GM06990 (cell line): ENCODE measurements around the gene GP2.
"Not testable (repeated sequence)": the region's sequence is repeated elsewhere in the genome, so short reads cannot be mapped to it uniquely, and the experiment has no call there.

Source experiments
- DNase-seq: peaks from one replicate; pipeline ENCODE4 v3.0.0-alpha.2; 2011; ENCODE audit not compliant: insufficient read length; ENCODE audit errors: extremely low read depth
- H3K27me3 ChIP-seq: replicated peaks from 2 replicates; pipeline ENCODE4 v1.6.0; 2011; ENCODE audit warnings: low read length; ENCODE audit not compliant: control insufficient read depth, insufficient read depth
- H3K36me3 ChIP-seq: 2 replicates; pipeline ENCODE4 v1.5.1; 2011; ENCODE audit warnings: low read length; ENCODE audit not compliant: control insufficient read depth, insufficient read depth
- H3K4me3 ChIP-seq: replicated peaks from 2 replicates; pipeline ENCODE4 v1.5.1; 2011; ENCODE audit warnings: low read depth, mild to moderate bottlenecking, control low read depth, low read length
- TF ChIP-seq, protein P1 (sequence below): IDR thresholded peaks from 2 replicates; pipeline ENCODE4 v1.5.1; 2011; ENCODE audit warnings: low read length, control low read depth, mild to moderate bottlenecking, inconsistent platforms; ENCODE audit not compliant: insufficient read depth, poor library complexity, severe bottlenecking

GP2 gene

DNA sequence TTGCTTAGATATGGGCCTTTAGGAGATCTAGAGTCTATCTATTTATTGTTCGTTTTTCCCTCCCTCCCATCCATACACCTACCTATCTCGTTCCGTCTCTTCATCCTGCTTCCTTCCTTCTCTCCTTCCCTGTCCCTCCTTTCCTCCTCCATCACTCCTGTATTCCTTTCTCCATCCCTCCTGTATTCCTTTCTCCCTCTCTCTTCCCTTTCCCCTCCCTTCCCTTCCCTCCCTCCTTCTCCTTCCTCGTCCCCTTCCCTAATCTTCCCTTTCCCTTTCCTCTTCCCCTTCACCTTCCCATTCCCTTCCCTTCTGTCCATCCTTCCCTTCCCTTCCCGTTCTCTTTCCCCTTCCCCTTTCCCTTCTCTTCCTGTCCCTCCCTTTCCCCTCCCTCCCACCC is 10.6 kb downstream of the GP2 start:
- TF ChIP-seq, protein P1, sequence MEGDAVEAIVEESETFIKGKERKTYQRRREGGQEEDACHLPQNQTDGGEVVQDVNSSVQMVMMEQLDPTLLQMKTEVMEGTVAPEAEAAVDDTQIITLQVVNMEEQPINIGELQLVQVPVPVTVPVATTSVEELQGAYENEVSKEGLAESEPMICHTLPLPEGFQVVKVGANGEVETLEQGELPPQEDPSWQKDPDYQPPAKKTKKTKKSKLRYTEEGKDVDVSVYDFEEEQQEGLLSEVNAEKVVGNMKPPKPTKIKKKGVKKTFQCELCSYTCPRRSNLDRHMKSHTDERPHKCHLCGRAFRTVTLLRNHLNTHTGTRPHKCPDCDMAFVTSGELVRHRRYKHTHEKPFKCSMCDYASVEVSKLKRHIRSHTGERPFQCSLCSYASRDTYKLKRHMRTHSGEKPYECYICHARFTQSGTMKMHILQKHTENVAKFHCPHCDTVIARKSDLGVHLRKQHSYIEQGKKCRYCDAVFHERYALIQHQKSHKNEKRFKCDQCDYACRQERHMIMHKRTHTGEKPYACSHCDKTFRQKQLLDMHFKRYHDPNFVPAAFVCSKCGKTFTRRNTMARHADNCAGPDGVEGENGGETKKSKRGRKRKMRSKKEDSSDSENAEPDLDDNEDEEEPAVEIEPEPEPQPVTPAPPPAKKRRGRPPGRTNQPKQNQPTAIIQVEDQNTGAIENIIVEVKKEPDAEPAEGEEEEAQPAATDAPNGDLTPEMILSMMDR = no peak
- Histone ChIP-seq H3K4me3 (no peak overlapping the region), H3K27me3 (no peaks in the 10 kb centered on the region), H3K36me3 (no peaks in the 10 kb centered on the region)
- DNase-seq = no peak

DNA sequence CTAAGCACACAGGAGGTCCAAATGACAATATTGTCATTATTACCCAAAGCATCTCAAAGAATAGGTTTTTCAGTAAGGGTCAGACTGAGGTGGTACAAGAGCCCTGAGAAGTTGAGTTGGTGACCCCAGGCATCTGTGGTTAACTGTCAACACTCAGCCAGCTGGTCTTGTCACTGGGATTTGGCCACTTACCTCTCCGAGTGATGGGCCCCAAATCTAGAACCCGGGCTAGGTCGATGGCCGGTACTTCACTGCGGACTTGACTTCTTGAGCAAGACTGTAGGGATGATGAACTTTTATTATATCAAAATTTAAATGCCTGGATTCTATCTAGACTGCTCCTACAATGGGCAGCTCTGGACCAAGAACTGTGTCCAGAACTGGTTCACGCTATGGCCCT is 11.5 kb downstream of the GP2 start:
- Histone ChIP-seq H3K27me3 (no peaks in the 10 kb centered on the region), H3K36me3 (no peaks in the 10 kb centered on the region), H3K4me3 (no peak overlapping the region)
- TF ChIP-seq, protein P1 = no peak
- DNase-seq = no peak

DNA sequence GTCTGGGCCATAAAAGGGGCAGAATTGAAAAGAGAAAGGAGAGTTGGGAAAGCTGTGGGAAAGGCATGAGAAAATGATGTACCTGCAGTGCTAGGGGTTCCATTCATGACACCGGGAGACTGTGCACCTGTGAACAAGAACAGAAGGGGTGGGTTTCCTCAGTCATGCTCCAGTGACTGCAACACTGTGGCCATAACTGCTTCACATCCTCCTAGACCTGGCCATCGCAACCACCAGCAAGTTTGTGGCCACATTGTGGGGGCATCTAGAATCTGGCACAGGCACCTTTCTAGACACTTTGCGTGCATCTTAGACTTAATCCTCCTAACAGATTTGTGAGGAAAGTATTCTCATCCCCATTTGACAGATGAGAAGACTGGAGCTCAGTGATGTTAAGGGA is 12.7 kb downstream of the GP2 start:
- Histone ChIP-seq H3K36me3 (no peaks in the 10 kb centered on the region), H3K27me3 (no peaks in the 10 kb centered on the region), H3K4me3 (no peak overlapping the region)
- DNase-seq = no peak
- TF ChIP-seq, protein P1 = no peak

- Histone ChIP-seq H3K4me3 (no peak overlapping the region), H3K27me3 (no peaks in the 10 kb centered on the region), H3K36me3 (no peaks in the 10 kb centered on the region)
- DNase-seq = no peak
- TF ChIP-seq, protein P1 = no peak
These were observed 13.6 kb downstream of the GP2 start for GRCh38 chr16:20313741-20314140.

DNA sequence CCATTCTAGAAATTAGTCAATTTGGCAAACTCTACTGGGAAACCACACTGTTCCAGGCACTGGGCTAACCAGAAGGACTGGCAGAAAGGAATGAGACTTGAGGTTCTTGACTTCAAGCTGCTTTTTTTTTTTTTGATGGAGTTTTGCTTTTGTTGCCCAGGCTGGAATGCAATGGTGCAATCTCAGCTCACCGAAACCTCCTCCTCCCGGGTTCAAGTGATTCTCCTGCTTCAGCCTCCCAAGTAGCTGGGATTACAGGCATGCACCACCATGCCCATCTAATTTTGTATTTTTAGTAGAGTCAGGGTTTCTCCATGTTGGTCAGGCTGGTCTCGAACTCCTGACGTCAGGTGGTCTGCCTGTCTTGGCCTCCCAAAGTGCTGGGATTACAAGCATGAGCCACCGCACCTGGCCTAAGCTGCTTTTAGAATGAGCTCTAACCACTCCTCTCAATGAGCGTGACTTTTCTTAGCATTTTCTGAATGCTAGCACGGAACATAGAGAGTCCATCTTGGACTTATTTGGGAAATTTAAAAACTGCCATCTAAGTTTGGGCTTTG is 14.7 kb downstream of the GP2 start:
- not testable (repeated sequence) for H3K4me3 ChIP-seq, H3K27me3 ChIP-seq, H3K36me3 ChIP-seq, DNase-seq

GRCh38 chr16:20311548-20311947 is 15.8 kb downstream of the GP2 start:
- TF ChIP-seq, protein P1 = no peak
- H3K4me3 ChIP-seq = no peak overlapping the region
- H3K36me3 ChIP-seq = no peaks in the 10 kb centered on the region
- no peaks in the 10 kb centered on the region for H3K27me3 ChIP-seq
- DNase-seq = no peak
